ENCODE data around the gene RNF167.
A peak's percentile ranks its signal among the peaks of the same experiment; 100 is the strongest.

The RNF167 gene

GRCh38 chr17:4928881-4929280 lies 11.2 kb upstream of the RNF167 start (continued):
- TF ChIP-seq PRDM10 (tag by site-specific recombination; IDR thresholded peaks at IDR 0.05) (no peak), ZNF394 (tag by site-specific recombination; IDR thresholded peaks at IDR 0.05; ENCODE audit: borderline replicate concordance) (no peak)

- H3K4me3 ChIP-seq (ENCODE audit: low read depth, low read length), result no peak within 1 kb of the TSS
- TF ChIP-seq ZNF341 (tag by site-specific recombination; IDR thresholded peaks at IDR 0.05; ENCODE audit: low read depth) (no peak), ZNF335 (tag by site-specific recombination; conservative IDR thresholded peaks at IDR 0.05) (no peak), ZNF114 (tag by site-specific recombination; IDR thresholded peaks at IDR 0.05) (no peak), AEBP2 (tag by site-specific recombination; IDR thresholded peaks at IDR 0.05; ENCODE audit: borderline replicate concordance) (no peak), ZNF391 (tag by site-specific recombination; IDR thresholded peaks at IDR 0.05; ENCODE audit: borderline replicate concordance, low read depth) (no peak), INSM2 (tag by site-specific recombination; IDR thresholded peaks at IDR 0.05) (no peak), PRDM6 (tag by site-specific recombination; IDR thresholded peaks at IDR 0.05) (no peak), ZNF654 (tag by site-specific recombination; IDR thresholded peaks at IDR 0.05; ENCODE audit: low read depth) (no peak), ZNF223 (tag by site-specific recombination; IDR thresholded peaks at IDR 0.05) (no peak), ZNF560 (tag by site-specific recombination; IDR thresholded peaks at IDR 0.05; ENCODE audit: borderline replicate concordance) (no peak), PRDM2 (tag by site-specific recombination; IDR thresholded peaks at IDR 0.05; ENCODE audit: borderline replicate concordance) (no peak), ZNF202 (tag by site-specific recombination; IDR thresholded peaks at IDR 0.05; ENCODE audit: borderline replicate concordance) (no peak), ZNF280D (tag by site-specific recombination; IDR thresholded peaks at IDR 0.05) (no peak)
- H3K27ac ChIP-seq (ENCODE audit: extremely low read depth, low read depth, low read length), result 0 out of 2 replicates have a peak within 1 kb of the TSS, but pooled peaks have one; percentile 9
- POLR2A ChIA-PET, result interaction anchor here (1.0 to 1.6 kb wide), 2 partner anchors 12 to 35 kb away, joined by 3 to 8 read pairs; partner anchors contain the start of gene SPAG7
- peaks cover 8 to 40% of the 10 kb centered on the region in 2 experiments; a peak in 2 of 3 replicates for H3K36me3 ChIP-seq (ENCODE audit: control insufficient read depth in 2 of 2, insufficient read depth in 1 of 2, low read length in 2 of 2)
- no peaks in the 10 kb centered on the region for H3K9me3 ChIP-seq (ENCODE audit: control insufficient read depth, insufficient read depth, low read depth, low read length)
- CTCF ChIA-PET, result no interaction called here
- H3K4me1 ChIP-seq (ENCODE audit: control insufficient read depth, insufficient read depth, low read length), result no peaks in the 10 kb centered on the region; the same call in 1 of the 2 replicates
Observed at GRCh38 chr17:4931963-4932362, 8.1 kb upstream of the RNF167 start, which contains the start of gene GP1BA. TSS of gene GP1BA (plus strand) at chr17:4932277. CDS start at chr17:4932605, 328 bp downstream.

Measured in HEK293 (cell line).